ENCODE measurements around the gene GLYATL1. TPM values are rescaled to one million over a fixed set of nuclear protein-coding genes. Genes with fewer than 3 reads are reported as not detected.

The GLYATL1 gene, protein sequence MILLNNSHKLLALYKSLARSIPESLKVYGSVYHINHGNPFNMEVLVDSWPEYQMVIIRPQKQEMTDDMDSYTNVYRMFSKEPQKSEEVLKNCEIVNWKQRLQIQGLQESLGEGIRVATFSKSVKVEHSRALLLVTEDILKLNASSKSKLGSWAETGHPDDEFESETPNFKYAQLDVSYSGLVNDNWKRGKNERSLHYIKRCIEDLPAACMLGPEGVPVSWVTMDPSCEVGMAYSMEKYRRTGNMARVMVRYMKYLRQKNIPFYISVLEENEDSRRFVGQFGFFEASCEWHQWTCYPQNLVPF
- total RNA-seq: not detected in 2 replicates

- intact Hi-C loops (cut with micrococcal nuclease): no loop called here
- H3K36me3 Mint-ChIP-seq (ENCODE audit: low read depth): no peaks in the 10 kb centered on the region
- no peak for DNase-seq
- no peaks in the 10 kb centered on the region for H3K9me3 Mint-ChIP-seq
- H3K4me1 Mint-ChIP-seq: no peaks in the 10 kb centered on the region
- H3K27ac Mint-ChIP-seq: no peak within 1 kb of the TSS
- no peak within 1 kb of the TSS for H3K4me3 Mint-ChIP-seq
- no peaks in the 10 kb centered on the region for H3K27me3 Mint-ChIP-seq
These were observed at the start of gene GLYATL1 for GRCh38 chr11:58939277-58939676. GLYATL1 (plus strand) TSS chr11:58939488; CDS start chr11:58947088, 7,600 bp downstream.

DNA sequence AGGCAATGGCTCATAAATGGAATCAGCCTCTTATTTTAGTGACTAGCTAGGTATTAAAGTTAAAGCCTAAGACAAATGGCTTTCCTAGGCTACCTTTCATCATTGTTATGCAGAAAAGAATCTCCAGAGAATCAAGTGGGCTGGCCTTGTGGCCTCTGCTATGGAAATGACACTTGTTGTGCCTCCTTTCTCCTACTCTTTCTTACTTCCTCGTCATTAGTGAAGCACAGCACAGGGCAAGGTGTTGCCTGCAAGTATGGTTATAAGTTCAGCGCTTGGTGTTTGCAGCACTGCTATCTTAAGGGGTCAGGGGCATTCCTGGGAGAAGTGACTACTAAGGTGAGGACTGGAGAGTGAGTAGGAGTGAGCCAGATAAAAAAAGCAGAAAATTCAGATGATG lies 45.4 kb upstream of the GLYATL1 start:
- no peaks in the 10 kb centered on the region for H3K4me1 Mint-ChIP-seq
- DNase-seq: no peak
- H3K4me3 Mint-ChIP-seq: no peak overlapping the region
- no peaks in the 10 kb centered on the region for H3K9me3 Mint-ChIP-seq
- peaks cover 4% of the 10 kb centered on the region for H3K27me3 Mint-ChIP-seq
- no peaks in the 10 kb centered on the region for H3K36me3 Mint-ChIP-seq (ENCODE audit: low read depth)
- intact Hi-C loops (cut with micrococcal nuclease): no loop called here
- H3K27ac Mint-ChIP-seq: no peak overlapping the region

DNA sequence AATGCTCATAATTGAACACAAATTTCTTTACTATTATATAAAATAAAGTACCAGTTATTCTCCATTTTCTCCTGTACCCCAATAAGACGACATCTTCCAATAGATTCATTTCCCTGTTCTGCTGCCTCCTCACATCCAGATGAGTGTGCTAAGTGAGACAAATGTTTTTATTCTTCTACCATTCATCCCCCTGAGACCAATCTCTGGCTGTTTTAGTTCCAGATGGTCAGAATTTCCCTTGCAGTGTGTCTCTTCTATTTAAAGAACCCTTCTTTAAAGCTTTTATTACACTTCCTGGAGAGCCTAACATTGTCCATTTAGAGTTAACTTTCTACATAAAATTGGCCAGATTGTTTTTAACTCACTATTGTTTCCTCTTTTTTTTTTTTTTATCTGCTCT lies 41.2 kb upstream of the GLYATL1 start:
- H3K4me1 Mint-ChIP-seq: no peaks in the 10 kb centered on the region
- no peak overlapping the region for H3K4me3 Mint-ChIP-seq
- intact Hi-C loops (cut with micrococcal nuclease): no loop called here
- no peaks in the 10 kb centered on the region for H3K9me3 Mint-ChIP-seq
- H3K36me3 Mint-ChIP-seq (ENCODE audit: low read depth): no peaks in the 10 kb centered on the region
- peaks cover 18% of the 10 kb centered on the region for H3K27me3 Mint-ChIP-seq
- no peak overlapping the region for H3K27ac Mint-ChIP-seq
- no peak for DNase-seq

GRCh38 chr11:58900479-58901420 lies 38.5 kb upstream of the GLYATL1 start:
- H3K27me3 Mint-ChIP-seq: peaks cover 37% of the 10 kb centered on the region
- intact Hi-C loops (cut with micrococcal nuclease): loop anchor here (5.0 kb wide), 1 partner anchor 248 kb away; no protein-coding TSS in a partner anchor
- no peaks in the 10 kb centered on the region for H3K36me3 Mint-ChIP-seq (ENCODE audit: low read depth)
- peak; percentile 82 for DNase-seq
- H3K4me3 Mint-ChIP-seq: no peak overlapping the region
- no peak overlapping the region for H3K27ac Mint-ChIP-seq
- H3K4me1 Mint-ChIP-seq: no peaks in the 10 kb centered on the region
- no peaks in the 10 kb centered on the region for H3K9me3 Mint-ChIP-seq

DNA sequence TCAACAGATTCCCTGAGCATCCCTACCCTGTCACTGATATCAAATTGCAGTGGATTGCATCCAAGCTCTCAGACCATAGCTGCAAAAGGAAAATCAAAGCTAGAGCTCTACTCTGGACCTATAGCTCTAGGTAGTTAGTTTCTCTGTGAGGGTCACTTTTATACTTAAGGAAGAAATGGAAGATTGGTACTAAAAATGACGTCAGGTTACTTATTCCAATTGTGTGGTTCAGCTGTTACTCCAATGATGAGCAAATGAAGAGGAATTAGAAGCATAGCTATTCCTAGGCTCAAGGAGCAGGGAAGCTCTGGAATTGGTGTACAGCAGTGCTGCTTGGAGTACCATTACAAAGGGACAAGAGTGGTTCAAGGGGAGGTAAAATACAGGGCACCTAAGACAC lies 36.4 kb upstream of the GLYATL1 start:
- DNase-seq: no peak
- H3K27me3 Mint-ChIP-seq: peaks cover 53% of the 10 kb centered on the region
- no peak overlapping the region for H3K27ac Mint-ChIP-seq
- intact Hi-C loops (cut with micrococcal nuclease): loop anchor here (5.0 kb wide), 1 partner anchor 251 kb away; no protein-coding TSS in a partner anchor
- H3K4me3 Mint-ChIP-seq: no peak overlapping the region
- H3K4me1 Mint-ChIP-seq: no peaks in the 10 kb centered on the region
- no peaks in the 10 kb centered on the region for H3K9me3 Mint-ChIP-seq
- no peaks in the 10 kb centered on the region for H3K36me3 Mint-ChIP-seq (ENCODE audit: low read depth)

DNA sequence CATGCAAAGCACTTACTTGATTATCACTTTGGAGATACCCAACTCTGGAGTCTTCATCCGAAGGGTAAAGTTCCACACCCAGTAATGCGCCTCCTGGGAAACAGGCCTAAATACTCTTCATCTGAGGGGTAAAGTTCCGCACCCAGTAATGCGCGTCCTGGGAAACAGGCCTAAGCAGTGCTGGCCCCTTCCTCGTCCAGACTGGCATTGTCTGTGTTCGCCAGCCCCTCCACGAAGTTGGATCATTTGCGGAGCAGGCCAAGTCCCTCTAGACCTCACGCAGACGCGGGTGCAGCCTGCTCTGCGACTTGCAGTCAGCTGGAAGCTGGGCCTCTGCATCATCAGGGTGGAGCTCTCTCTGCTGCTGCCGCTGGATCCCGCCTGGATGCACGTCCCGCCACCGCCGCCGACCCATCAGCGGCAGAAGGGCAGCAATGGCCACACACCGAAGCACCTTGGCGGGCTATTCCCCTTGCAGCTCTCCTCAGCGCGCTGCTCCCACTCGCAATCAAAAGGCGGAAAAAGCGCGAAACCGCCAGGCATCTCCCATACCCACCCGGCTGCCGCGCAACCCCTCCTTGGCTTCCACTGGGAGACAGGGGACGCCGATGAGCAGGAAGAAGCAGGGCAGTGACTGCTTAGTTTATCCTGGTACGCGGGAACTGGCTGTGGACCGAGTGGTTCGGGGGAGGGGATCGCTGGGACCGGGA lies 34.1 kb upstream of the GLYATL1 start:
- intact Hi-C loops (cut with micrococcal nuclease): no loop called here
- Mint-ChIP-seq H3K36me3 (ENCODE audit: low read depth) (no peaks in the 10 kb centered on the region), H3K27me3 (peaks cover 59% of the 10 kb centered on the region), H3K27ac (no peak overlapping the region), H3K9me3 (no peaks in the 10 kb centered on the region), H3K4me3 (no peak overlapping the region), H3K4me1 (no peaks in the 10 kb centered on the region)
- DNase-seq: no peak

- no peaks in the 10 kb centered on the region for H3K9me3 Mint-ChIP-seq
- H3K36me3 Mint-ChIP-seq (ENCODE audit: low read depth): no peaks in the 10 kb centered on the region
- no peak overlapping the region for H3K4me3 Mint-ChIP-seq
- H3K4me1 Mint-ChIP-seq: no peaks in the 10 kb centered on the region
- intact Hi-C loops (cut with micrococcal nuclease): no loop called here
- H3K27me3 Mint-ChIP-seq: peaks cover 61% of the 10 kb centered on the region
- no peak overlapping the region for H3K27ac Mint-ChIP-seq
- no peak for DNase-seq
These were observed 33.4 kb upstream of the GLYATL1 start for GRCh38 chr11:58905721-58906547.

DNA sequence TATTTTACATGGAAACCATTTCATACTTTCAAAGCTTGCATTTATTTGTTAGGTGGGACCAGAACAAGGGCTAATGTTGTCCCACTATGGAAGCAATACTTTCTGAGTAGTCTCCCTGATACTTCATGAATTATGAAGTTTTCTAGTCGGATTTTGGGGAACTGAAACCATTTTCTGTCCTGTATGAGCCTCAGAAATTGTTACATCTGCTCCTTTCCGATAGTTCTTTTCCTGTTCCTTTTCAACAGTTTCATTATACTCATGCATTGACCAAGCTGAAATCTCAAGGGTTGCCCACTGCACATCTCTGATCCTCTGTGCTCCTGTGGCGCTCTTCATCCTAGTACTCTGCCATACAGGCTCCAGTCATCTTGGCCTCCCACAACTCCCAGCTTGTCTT lies 31.5 kb upstream of the GLYATL1 start:
- no peak overlapping the region for H3K27ac Mint-ChIP-seq
- H3K27me3 Mint-ChIP-seq: peaks cover 59% of the 10 kb centered on the region
- no peak overlapping the region for H3K4me3 Mint-ChIP-seq
- no peaks in the 10 kb centered on the region for H3K4me1 Mint-ChIP-seq
- H3K36me3 Mint-ChIP-seq (ENCODE audit: low read depth): no peaks in the 10 kb centered on the region
- intact Hi-C loops (cut with micrococcal nuclease): no loop called here
- H3K9me3 Mint-ChIP-seq: no peaks in the 10 kb centered on the region
- no peak for DNase-seq

- H3K4me1 Mint-ChIP-seq: no peaks in the 10 kb centered on the region
- no peak for DNase-seq
- H3K9me3 Mint-ChIP-seq: peaks cover 3% of the 10 kb centered on the region
- no peaks in the 10 kb centered on the region for H3K36me3 Mint-ChIP-seq (ENCODE audit: low read depth)
- no peak overlapping the region for H3K4me3 Mint-ChIP-seq
- H3K27ac Mint-ChIP-seq: no peak overlapping the region
- peaks cover 24% of the 10 kb centered on the region for H3K27me3 Mint-ChIP-seq
- intact Hi-C loops (cut with micrococcal nuclease): no loop called here
These were observed 27.2 kb upstream of the GLYATL1 start for GRCh38 chr11:58912124-58912523.

GRCh38 chr11:58913685-58914084 lies 25.6 kb upstream of the GLYATL1 start:
- Mint-ChIP-seq H3K27me3 (peaks cover 12% of the 10 kb centered on the region), H3K4me3 (no peak overlapping the region), H3K4me1 (no peaks in the 10 kb centered on the region), H3K36me3 (ENCODE audit: low read depth) (no peaks in the 10 kb centered on the region), H3K9me3 (peaks cover 10% of the 10 kb centered on the region), H3K27ac (no peak overlapping the region)
- intact Hi-C loops (cut with micrococcal nuclease): no loop called here
- no peak for DNase-seq

GRCh38 chr11:58914821-58915543 lies 24.3 kb upstream of the GLYATL1 start:
- H3K4me1 Mint-ChIP-seq: no peaks in the 10 kb centered on the region
- H3K36me3 Mint-ChIP-seq (ENCODE audit: low read depth): no peaks in the 10 kb centered on the region
- no peak for DNase-seq
- H3K27ac Mint-ChIP-seq: no peak overlapping the region
- intact Hi-C loops (cut with micrococcal nuclease): no loop called here
- H3K4me3 Mint-ChIP-seq: no peak overlapping the region
- peaks cover 8% of the 10 kb centered on the region for H3K27me3 Mint-ChIP-seq
- H3K9me3 Mint-ChIP-seq: peaks cover 10% of the 10 kb centered on the region

- H3K4me1 Mint-ChIP-seq: no peaks in the 10 kb centered on the region
- intact Hi-C loops (cut with micrococcal nuclease): no loop called here
- peaks cover 4% of the 10 kb centered on the region for H3K27me3 Mint-ChIP-seq
- peaks cover 10% of the 10 kb centered on the region for H3K9me3 Mint-ChIP-seq
- no peak overlapping the region for H3K27ac Mint-ChIP-seq
- no peak for DNase-seq
- H3K4me3 Mint-ChIP-seq: no peak overlapping the region
- no peaks in the 10 kb centered on the region for H3K36me3 Mint-ChIP-seq (ENCODE audit: low read depth)
These were observed 22.7 kb upstream of the GLYATL1 start for GRCh38 chr11:58916637-58917036.

All from activated CD4-positive, alpha-beta T cell treated with anti-CD3 and anti-CD28 coated beads, Interleukin-2, amount 10 ng/mL, durations not matched to agents 24 days and 14 days (primary cell).